DOHH2 (cell line): ENCODE measurements around the gene NCKAP5.

Experiments
- H3F3A ChIP-seq: fragments of 200-600 bp; sonication (generic), shearing (Covaris generic); 2 replicates; pipeline ENCODE4 v1.6.0; 2016; ENCODE audit warnings: antibody characterized with exemption, mild to moderate bottlenecking; ENCODE audit not compliant: control insufficient read depth, insufficient read depth
- H3K27ac ChIP-seq: fragments of 200-600 bp; sonication (generic); 2 replicates; pipeline ENCODE4 v1.5.1; 2014; ENCODE audit warnings: low read depth, mild to moderate bottlenecking, low read length, moderate library complexity
- H3K27me3 ChIP-seq: fragments of 200-600 bp; sonication (generic); 2 replicates; pipeline ENCODE4 v1.6.1; 2014; ENCODE audit warnings: mild to moderate bottlenecking, low read length, mixed read lengths; ENCODE audit not compliant: control insufficient read depth
- H3K36me3 ChIP-seq: fragments of 200-600 bp; sonication (generic); 2 replicates; pipeline ENCODE4 v1.6.1; 2014; ENCODE audit warnings: mild to moderate bottlenecking, low read length, moderate library complexity, mixed read lengths; ENCODE audit not compliant: control insufficient read depth
- H3K4me1 ChIP-seq: fragments of 200-600 bp; sonication (generic); 2 replicates; pipeline ENCODE4 v1.6.1; 2014; ENCODE audit warnings: mild to moderate bottlenecking, low read length, mixed read lengths; ENCODE audit not compliant: control insufficient read depth
- H3K4me2 ChIP-seq: fragments of 200-600 bp; sonication (generic); 2 replicates; pipeline ENCODE4 v1.6.0; 2014; ENCODE audit warnings: mild to moderate bottlenecking, low read length, moderate library complexity
- H3K4me3 ChIP-seq: fragments of 200-600 bp; sonication (generic); 2 replicates; pipeline ENCODE4 v1.5.1; 2014; ENCODE audit warnings: mild to moderate bottlenecking, low read length, mixed read lengths
- H3K79me2 ChIP-seq: fragments of 200-600 bp; sonication (generic); 2 replicates; pipeline ENCODE4 v1.6.1; 2014; ENCODE audit warnings: mild to moderate bottlenecking, low read length, mixed read lengths; ENCODE audit not compliant: control insufficient read depth
- H3K9me2 ChIP-seq: fragments of 200-600 bp; sonication (generic); replicated peaks from 2 replicates; pipeline ENCODE4 v1.6.1; 2014; ENCODE audit warnings: mild to moderate bottlenecking, low read length, mixed read lengths; ENCODE audit not compliant: control insufficient read depth
- H3K9me3 ChIP-seq: fragments of 200-600 bp; sonication (generic); 2 replicates; pipeline ENCODE4 v1.6.1; 2014; ENCODE audit warnings: antibody characterized with exemption, low read length, mixed read lengths; ENCODE audit not compliant: control insufficient read depth, insufficient read depth
- H4K20me1 ChIP-seq: fragments of 200-600 bp; sonication (generic); 2 replicates; pipeline ENCODE4 v1.6.0; 2014; ENCODE audit warnings: low read depth, mild to moderate bottlenecking, antibody characterized with exemption, low read length, moderate library complexity; ENCODE audit not compliant: control insufficient read depth, insufficient read depth
- EZH2phosphoT487 ChIP-seq: fragments of 200-600 bp; sonication (generic); IDR thresholded peaks from 2 replicates; pipeline ENCODE4 v1.6.1; 2017; ENCODE audit warnings: borderline replicate concordance, mild to moderate bottlenecking, antibody characterized with exemption, low read length, moderate library complexity, mixed read lengths
- TF ChIP-seq, protein P1 (sequence below): fragments of 200-600 bp; sonication (generic); IDR thresholded peaks from one replicate; pipeline ENCODE4 v1.5.1; 2014; ENCODE audit warnings: antibody characterized with exemption, mild to moderate bottlenecking, low read depth, low read length; ENCODE audit not compliant: poor library complexity, severe bottlenecking

The NCKAP5 gene

GRCh38 chr2:133416146-133416545 is 152.1 kb downstream of the NCKAP5 start:
- no peak overlapping the region for H3K27ac ChIP-seq
- no peaks in the 10 kb centered on the region for H3K27me3 ChIP-seq
- no peaks in the 10 kb centered on the region for H3K36me3 ChIP-seq
- H3K9me2 ChIP-seq: no peaks in the 10 kb centered on the region
- H3K4me3 ChIP-seq: no peak overlapping the region
- H3F3A ChIP-seq: no peaks in the 10 kb centered on the region
- H3K4me1 ChIP-seq: no peaks in the 10 kb centered on the region
- no peak overlapping the region for H3K4me2 ChIP-seq
- TF ChIP-seq, protein P1, sequence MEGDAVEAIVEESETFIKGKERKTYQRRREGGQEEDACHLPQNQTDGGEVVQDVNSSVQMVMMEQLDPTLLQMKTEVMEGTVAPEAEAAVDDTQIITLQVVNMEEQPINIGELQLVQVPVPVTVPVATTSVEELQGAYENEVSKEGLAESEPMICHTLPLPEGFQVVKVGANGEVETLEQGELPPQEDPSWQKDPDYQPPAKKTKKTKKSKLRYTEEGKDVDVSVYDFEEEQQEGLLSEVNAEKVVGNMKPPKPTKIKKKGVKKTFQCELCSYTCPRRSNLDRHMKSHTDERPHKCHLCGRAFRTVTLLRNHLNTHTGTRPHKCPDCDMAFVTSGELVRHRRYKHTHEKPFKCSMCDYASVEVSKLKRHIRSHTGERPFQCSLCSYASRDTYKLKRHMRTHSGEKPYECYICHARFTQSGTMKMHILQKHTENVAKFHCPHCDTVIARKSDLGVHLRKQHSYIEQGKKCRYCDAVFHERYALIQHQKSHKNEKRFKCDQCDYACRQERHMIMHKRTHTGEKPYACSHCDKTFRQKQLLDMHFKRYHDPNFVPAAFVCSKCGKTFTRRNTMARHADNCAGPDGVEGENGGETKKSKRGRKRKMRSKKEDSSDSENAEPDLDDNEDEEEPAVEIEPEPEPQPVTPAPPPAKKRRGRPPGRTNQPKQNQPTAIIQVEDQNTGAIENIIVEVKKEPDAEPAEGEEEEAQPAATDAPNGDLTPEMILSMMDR: no peak
- no peak for TF ChIP-seq EZH2phosphoT487
- no peaks in the 10 kb centered on the region for H3K79me2 ChIP-seq
- H3K9me3 ChIP-seq: no peaks in the 10 kb centered on the region
- H4K20me1 ChIP-seq: no peaks in the 10 kb centered on the region

DNA sequence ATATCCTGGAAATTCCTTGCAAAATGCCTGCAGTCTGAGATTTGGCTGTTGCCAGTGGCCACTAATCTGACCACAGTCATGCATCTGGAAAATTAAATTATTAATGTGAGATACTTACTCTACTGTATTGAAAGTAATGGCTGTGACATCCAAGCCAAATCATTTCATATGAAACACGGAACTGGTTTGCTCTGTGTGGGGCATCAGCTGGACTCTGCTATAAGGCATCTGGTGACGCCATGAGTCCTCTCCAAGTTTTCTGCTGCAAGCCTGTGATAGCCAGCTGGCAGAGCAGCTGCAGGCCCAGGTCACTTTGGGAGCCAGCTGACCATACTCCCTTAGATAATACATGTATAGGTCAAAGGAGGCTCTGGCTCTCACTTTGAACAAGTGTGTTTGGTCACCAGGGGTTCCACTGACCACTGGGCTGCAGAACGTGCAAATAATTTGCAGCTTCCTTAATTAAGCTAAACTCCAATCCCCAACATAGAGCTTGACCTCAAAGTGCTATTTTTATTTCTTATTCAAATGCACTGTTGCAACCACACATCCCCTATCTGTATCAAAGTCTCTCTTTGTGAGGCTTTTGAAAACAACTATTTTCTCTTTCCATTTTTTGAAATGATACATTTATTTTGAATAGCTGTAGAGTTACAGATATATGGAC is 152.9 kb downstream of the NCKAP5 start:
- no peak for TF ChIP-seq EZH2phosphoT487
- TF ChIP-seq, protein P1: no peak
- Histone ChIP-seq H3K4me3 (no peak overlapping the region), H3K79me2 (no peaks in the 10 kb centered on the region), H3K9me2 (no peaks in the 10 kb centered on the region), H3F3A (no peaks in the 10 kb centered on the region), H3K4me2 (no peak overlapping the region), H4K20me1 (no peaks in the 10 kb centered on the region), H3K36me3 (no peaks in the 10 kb centered on the region), H3K9me3 (no peaks in the 10 kb centered on the region), H3K4me1 (no peaks in the 10 kb centered on the region), H3K27ac (no peak overlapping the region), H3K27me3 (no peaks in the 10 kb centered on the region)

- Histone ChIP-seq H3K9me3 (no peaks in the 10 kb centered on the region), H3K36me3 (no peaks in the 10 kb centered on the region), H3F3A (no peaks in the 10 kb centered on the region), H3K4me3 (no peak overlapping the region), H3K4me2 (no peak overlapping the region), H3K79me2 (no peaks in the 10 kb centered on the region), H3K27ac (no peak overlapping the region), H3K9me2 (no peaks in the 10 kb centered on the region), H3K27me3 (no peaks in the 10 kb centered on the region), H3K4me1 (no peaks in the 10 kb centered on the region), H4K20me1 (no peaks in the 10 kb centered on the region)
- TF ChIP-seq, protein P1: no peak
- TF ChIP-seq EZH2phosphoT487: no peak
These were observed 153.6 kb downstream of the NCKAP5 start for GRCh38 chr2:133414486-133415209.
